CD4-positive, alpha-beta T cell treated with Interleukin-17A for 4 hours (primary cell): Measurements from ENCODE around the gene GPN3.
"Not testable (repeated sequence)": the region's sequence is repeated elsewhere in the genome, so short reads cannot be mapped to it uniquely, and the experiment has no call there.

Experiments
- DNase-seq: peaks from one replicate; pipeline ENCODE4 v3.0.0-alpha.2; 2020; ENCODE audit warnings: mixed read lengths

GPN3 gene

DNA sequence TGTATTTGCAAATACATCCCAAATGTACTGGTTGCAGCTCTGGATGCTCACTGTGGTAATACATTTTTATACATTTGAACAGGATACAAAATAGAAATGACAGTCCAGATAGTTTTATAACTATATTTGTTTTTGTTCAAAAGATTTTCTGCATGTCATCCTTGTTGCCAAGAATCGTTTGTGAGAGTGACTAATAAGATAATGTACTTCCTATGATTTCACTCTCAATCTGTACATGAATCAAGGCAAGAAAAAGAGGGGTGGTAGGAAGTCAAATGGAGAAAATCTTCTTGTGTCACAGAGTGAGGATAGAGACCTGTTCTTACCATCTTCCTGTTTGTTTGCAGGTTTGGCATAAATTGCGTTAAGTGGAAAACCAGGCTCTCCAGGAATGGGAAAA lies 31.8 kb downstream of the GPN3 start:
- no peak for DNase-seq

DNA sequence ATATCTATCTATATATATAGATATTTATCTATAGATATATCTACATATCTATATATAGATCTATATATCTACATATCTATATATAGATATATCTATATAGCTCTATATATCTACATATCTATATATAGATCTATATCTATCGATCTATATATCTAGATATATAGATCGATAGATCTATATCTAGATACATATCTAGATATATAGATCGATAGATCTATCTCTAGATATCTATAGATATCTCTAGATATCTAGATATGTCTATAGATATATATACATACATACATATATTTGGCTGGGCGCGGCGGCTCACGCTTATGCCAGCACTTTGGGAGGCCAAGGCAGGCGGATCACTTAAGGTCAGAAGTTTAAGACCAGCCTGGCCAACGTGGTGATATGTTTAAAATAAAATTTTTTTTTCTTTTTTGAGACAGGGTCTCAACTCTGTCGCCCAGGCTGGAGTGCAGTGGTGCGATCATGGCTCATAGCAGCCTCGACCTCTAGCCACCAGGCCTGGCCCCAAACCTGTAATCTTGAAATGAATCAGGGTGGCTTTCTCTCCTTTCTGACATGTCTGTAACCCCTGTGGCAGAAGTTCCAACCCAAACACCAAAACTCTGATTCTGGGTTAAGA lies 36.0 kb downstream of the GPN3 start:
- DNase-seq: no peak

DNA sequence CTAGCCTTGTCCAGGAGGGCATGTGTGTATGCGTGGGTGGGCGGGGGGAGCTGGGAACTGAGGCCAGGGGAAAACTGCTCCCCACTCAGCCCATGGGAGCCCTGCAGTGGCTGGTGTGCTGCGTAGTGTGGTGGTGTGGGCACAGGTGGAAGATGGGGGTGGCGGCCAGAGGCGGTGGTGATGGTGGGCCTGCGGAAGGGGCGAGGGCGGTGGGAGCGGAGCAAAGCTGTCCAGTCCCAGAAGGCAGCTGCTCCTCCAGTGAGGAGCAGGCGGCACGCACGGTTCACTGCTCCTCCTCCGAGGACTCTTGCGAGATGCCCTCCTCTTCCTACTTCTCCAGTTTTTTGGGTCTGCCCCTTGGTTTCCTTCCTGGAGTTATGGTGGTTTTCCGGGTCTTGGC lies 38.4 kb downstream of the GPN3 start:
- not testable (repeated sequence) for DNase-seq

DNA sequence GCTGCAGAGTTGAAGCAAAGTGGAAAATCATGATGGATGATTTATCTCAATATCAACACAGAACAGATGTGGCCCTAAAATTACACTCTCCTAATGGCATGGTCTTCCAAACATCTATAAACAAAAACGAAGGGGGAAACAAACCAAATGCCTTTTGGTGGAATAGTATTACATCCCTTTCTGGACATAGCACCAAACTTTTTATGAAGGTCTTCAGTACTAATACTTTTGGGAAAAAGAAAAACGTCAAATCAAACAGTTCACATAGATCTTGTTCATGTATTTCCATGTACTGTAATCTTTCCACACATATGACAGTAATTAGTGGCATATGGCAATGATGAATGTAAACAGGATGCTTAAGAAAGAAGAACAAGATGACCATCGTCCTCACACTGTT lies 41.7 kb downstream of the GPN3 start:
- DNase-seq: no peak

DNA sequence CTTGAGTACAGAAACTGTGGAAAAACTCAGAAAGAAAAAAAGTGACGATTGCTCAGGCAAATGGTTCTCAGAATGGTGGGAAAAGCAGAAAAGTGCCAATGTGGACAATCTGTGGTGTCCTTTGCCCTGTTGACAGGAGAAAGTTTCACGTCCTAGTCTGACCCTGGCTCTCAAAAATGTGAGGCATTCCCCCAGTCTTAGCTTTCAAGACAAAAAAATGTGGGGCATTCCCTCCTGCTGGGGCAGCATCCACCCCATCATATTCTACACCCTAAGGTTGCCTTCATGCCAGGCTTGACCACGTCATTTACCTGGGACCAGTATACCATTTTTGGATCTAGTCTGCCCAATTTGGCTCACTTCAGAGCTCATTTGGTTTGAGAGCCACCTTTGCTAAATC lies 43.8 kb downstream of the GPN3 start:
- no peak for DNase-seq

DNA sequence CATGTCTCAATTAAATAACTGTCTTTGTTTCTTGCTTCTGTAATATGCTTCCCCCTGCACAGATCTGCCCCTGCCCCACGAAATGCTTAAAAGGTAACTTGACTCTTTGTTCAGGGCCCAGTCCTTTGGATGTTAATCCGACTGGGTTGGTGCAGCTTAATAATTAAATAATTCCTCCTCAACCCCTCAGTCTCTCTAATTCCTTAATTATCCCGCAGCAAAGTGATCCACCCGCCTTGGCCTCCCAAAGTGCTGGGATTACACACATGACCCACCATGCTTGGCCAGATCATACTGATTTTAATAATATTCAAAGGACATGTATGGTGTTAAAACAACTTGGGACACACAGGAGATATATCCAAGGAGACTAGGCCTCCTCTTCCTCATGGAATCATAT lies 46.4 kb downstream of the GPN3 start:
- no peak for DNase-seq

DNA sequence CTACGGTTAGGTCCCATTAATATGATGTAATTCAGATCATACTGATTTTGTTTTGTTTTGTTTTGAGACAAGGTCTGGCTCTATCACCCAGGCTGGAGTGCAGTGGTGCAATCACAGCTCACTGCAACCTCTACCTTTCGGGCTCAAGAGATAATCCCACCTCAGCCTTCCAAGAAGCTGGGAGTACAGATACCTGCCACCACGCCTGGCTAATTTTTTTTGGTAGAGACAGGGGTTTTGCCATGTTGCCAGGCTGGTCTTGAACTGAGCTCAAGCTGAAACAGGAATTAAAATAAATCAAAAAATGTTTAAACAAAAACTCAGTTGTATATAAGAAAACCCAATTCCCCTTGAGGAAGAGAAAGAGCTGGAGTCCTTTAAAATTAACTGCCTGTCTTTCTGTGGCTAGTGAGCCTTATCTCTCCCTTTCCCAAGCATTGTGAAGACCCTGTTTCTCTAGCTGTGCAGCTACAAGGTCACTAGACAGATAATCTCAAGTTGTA lies 46.8 kb downstream of the GPN3 start:
- no peak for DNase-seq

DNA sequence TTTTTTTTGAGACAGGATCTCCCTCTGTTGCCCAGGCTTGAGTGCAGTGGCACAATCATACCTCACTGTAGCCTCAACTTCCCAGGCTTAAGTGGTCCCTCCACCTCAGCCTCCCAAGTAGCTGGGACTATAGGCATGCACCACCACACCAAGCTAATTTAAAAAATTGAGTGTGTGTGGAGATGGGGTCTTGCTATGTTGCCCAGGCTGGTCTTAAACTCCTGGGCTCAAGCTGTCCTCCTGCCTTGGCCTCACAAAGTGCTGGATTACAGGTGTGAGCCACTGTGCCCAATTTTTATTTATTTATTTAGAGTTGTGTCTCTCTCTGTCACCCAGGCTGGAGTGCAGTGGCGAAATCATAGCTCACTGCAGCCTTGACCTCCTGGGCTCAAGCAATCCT lies 47.4 kb downstream of the GPN3 start:
- DNase-seq: not testable (repeated sequence)

DNA sequence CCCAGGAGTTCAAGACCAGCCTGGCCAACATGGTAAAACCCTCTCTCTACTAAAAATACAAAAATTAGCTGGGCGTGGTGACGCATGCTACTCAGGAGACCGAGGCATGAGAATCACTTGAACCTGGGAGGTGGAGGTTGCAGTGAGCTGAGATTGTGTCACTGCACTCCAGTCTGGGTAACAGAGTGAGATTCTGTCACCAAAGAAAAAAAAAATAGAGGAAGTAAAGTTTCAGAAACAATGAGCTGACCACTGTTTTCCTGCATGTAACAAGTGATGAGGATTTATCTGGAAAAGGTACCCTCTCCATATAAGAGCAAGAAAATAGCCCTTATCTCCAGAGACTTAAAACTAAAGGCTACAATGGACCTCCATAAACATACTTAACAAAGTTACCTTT lies 50.9 kb downstream of the GPN3 start:
- not testable (repeated sequence) for DNase-seq

DNA sequence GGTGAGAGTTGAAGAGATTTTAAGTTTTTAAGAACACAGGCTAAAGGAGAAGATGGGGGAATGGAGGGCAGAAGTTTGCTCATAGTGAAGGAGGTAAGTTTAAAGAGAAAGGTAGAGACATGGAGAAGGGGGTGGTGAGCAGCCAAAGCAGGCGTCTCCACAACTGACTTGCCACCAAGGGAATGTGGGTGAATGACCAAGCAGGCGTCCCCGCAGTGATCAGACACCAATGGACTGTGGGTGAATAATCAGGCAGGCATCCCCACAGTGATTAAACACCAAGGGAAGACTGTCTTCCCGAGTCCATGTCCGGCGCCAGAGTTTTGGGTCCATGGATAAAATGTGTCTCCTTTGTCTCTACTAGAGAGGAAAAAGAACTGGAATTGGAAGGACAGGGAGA lies 58.0 kb downstream of the GPN3 start:
- DNase-seq: not testable (repeated sequence)

DNA sequence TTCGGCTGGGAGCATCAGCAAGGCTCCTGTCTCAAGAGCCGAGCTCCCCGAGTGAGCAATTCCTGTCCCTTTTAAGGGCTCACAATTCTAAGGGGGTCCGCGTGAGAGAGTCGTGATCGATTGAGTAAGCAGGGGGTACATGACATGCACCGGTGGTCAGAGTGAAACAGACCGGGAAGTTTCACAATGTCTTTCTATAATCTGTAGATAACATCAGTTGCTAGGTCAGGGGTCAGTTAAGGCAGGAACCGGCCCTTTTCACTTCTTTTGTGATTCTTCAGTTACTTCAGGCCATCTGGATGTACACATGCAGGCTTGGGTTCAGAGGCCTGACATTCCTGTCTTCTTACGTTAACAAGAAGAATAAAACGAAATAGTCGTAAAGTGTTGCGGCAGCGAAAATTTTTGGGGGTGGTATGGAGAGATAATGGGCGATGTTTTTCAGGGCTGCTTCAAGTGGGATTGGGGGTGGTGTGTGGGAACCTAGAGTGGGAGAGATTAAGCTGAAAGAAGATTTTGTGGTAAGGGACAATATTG lies 62.9 kb downstream of the GPN3 start:
- not testable (repeated sequence) for DNase-seq

DNA sequence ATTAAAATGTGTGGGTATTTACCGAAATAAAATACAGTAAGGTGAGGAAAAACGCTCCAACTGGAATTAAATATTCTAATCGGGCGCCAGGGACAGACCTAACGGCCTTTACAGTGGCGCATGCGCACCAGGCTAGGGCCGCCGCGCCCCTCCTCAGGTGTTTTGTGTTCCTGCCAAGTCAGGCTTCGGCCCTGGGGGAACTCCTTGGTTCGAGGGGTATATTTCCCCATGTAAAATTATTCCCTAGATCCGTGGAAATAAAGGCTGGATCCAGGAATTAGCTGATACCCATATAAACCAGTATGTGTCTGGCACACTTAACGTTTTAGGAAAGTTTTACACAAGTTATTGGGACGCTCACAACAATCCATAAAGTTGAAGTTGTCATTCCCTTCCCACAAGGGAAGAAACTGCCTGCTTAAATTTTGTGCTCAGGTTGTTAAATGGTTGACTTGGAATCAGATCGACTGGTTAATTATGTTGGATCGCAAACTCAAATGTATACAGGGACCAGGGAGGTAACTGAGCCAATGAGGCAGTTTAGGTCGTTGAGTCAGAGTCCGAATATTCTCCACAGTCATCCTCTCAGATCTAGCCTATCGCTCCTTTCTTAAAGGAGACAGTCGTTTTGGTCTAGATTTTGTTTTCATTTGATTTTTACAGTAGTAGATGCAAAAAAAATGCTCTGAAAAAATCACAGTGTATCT lies 63.9 kb downstream of the GPN3 start:
- peak; percentile 86 for DNase-seq

DNA sequence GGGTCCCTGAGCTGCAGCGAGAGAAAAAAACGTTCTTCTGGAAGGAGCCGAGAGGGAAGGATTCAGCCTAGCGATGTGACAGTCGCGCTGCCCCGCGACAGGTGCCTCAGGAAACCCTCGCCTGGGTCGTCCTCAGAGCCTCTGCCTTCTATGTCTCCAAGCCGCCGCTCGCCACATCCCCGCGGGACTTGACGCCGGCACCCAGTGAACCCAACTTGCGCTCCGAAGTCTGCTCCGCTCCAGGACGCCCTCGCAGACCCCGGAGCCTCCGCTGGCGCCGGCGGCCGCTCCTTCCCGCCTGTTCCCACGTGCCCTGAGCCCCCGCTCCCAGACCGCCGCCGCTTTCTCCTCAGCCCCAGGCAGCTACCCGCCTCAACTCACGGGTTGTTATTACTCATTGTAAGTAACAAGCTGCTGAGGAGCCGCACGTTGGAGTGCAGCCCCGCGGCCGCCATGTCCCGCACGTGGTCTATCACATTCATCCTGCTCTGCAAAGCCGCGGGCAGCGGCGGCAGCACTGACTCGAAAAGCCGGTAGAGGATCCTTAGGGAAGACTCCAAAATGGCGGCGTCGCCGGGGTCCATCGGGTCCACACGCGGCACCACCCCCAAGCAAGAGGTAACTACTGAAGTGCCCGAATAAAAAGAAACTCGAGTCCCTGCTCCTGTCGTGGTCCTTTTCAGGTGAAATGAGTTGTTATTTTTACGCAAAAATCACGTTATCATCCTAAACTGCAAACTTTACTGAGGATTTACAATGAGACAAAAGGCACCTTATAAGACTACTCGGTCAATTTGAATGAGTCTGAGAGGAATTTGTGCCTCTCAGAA lies 64.7 kb downstream of the GPN3 start, which contains the start of gene ANAPC7:
TSS of gene ANAPC7 (minus strand) at position 563 of the 830 bp plus-strand sequence. CDS start at position 482, 81 bp downstream.
- peak; percentile 89 for DNase-seq
